Brain microvascular endothelial cell (primary cell): Measurements from ENCODE around the gene DDX39A.

ENCODE experiments used
- DNase-seq: peaks from one replicate; pipeline ENCODE4 v3.0.0-alpha.2; 2020
- H3K27ac ChIP-seq: fragments of 250-450 bp; sonication (Bioruptor Pico); 2 replicates; pipeline ENCODE4 v1.5.1; 2020; ENCODE audit warnings: mild to moderate bottlenecking, moderate library complexity
- H3K27me3 ChIP-seq: fragments of 250-450 bp; sonication (Bioruptor Pico); replicated peaks from 2 replicates; pipeline ENCODE4 v1.5.1; 2020; ENCODE audit warnings: mild to moderate bottlenecking
- H3K36me3 ChIP-seq: fragments of 250-450 bp; sonication (Bioruptor Pico); replicated peaks from 2 replicates; pipeline ENCODE4 v1.5.1; 2020; ENCODE audit warnings: mild to moderate bottlenecking
- H3K4me3 ChIP-seq: 2 replicates; pipeline ENCODE4 v1.5.1; 2011; ENCODE audit warnings: low read depth, mild to moderate bottlenecking, control low read depth, low read length, moderate library complexity
- in situ Hi-C: cut with HindIII; loops from 2 replicates; pipeline ENCODE4 v1.10.0; 2017; ENCODE audit warnings: low sequenced_read_pairs, low pct_ligation_motif_present
- TF ChIP-seq, protein P1 (sequence below): IDR thresholded peaks from 2 replicates; pipeline ENCODE4 v1.5.1; 2011; ENCODE audit warnings: low read depth, mild to moderate bottlenecking, moderate library complexity, low read length, control low read depth, inconsistent platforms; ENCODE audit errors: missing control alignments

Gene DDX39A

DNA sequence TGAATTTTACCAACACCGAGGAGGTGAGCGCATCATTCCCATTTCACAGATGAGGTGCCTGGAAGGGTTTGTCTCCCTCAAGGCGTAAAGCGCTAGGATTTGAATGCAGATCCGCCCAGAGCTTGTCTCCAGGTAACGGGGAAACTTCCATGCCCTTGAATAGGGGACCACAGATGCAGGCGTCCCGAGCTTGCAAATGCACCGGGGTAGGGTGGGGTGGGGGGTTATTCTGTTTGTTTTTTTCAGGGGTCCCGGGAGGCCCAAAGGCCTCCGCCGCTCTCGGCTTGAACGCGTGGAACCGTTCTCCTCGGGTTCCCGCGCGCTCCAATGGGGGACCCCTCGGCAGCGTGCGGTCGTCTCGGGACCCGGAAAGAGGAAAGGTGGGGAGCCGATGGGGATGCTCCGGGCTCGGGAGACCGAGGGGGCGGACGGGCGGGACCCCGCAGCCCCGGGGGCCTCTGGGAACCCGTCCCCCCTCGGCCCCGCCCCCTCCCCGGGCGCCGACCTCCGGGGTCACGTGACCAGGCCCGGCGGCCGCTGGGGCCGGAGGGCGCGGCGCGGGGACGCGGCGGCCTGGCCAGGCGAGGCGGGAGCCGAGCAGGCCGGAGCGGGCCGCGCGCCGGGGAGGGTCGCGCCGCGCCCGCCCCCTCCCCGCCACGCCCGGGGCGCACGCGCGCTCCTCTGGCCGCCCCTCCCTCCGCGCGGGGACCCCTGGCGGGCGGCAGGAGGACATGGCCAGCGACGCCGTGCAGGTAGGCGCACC is 13.8 kb upstream of the DDX39A start, which contains the start of gene PKN1:
TSS of gene PKN1 (plus strand) at position 516 of the 763 bp plus-strand sequence. CDS start at position 732, 216 bp downstream.
- Histone ChIP-seq H3K27me3 (no peaks in the 10 kb centered on the region), H3K27ac (peak within 1 kb of the TSS; percentile 34), H3K36me3 (peaks cover 2% of the 10 kb centered on the region), H3K4me3 (peak within 1 kb of the TSS; percentile 69)
- DNase-seq: no peak
- TF ChIP-seq, protein P1, sequence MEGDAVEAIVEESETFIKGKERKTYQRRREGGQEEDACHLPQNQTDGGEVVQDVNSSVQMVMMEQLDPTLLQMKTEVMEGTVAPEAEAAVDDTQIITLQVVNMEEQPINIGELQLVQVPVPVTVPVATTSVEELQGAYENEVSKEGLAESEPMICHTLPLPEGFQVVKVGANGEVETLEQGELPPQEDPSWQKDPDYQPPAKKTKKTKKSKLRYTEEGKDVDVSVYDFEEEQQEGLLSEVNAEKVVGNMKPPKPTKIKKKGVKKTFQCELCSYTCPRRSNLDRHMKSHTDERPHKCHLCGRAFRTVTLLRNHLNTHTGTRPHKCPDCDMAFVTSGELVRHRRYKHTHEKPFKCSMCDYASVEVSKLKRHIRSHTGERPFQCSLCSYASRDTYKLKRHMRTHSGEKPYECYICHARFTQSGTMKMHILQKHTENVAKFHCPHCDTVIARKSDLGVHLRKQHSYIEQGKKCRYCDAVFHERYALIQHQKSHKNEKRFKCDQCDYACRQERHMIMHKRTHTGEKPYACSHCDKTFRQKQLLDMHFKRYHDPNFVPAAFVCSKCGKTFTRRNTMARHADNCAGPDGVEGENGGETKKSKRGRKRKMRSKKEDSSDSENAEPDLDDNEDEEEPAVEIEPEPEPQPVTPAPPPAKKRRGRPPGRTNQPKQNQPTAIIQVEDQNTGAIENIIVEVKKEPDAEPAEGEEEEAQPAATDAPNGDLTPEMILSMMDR: no peak
- in situ Hi-C loops: no loop called here

DNA sequence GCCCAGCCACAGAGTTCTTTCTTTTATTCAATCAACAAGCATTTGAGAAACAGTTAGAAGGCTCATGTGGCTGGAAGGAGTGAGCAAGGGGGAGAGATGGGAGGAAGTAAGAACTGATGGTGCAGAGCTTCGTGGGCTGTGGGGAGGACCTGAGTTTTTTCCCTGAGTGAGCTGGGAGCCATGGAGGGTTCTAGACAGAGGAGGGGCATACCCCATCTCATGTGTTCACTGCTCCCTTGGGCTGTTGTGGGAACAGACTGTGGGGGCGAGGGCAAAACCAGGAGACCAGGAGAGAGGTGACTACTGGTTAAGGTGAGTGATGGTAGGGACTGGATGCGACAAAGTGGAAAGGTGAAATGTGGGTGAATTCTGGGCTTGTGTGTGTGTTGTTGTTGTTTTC is 11.6 kb upstream of the DDX39A start:
- in situ Hi-C loops: no loop called here
- TF ChIP-seq, protein P1: no peak
- DNase-seq: no peak
- H3K27me3 ChIP-seq: no peaks in the 10 kb centered on the region
- H3K36me3 ChIP-seq: no peaks in the 10 kb centered on the region
- H3K27ac ChIP-seq: no peak overlapping the region
- H3K4me3 ChIP-seq: no peak overlapping the region

DNA sequence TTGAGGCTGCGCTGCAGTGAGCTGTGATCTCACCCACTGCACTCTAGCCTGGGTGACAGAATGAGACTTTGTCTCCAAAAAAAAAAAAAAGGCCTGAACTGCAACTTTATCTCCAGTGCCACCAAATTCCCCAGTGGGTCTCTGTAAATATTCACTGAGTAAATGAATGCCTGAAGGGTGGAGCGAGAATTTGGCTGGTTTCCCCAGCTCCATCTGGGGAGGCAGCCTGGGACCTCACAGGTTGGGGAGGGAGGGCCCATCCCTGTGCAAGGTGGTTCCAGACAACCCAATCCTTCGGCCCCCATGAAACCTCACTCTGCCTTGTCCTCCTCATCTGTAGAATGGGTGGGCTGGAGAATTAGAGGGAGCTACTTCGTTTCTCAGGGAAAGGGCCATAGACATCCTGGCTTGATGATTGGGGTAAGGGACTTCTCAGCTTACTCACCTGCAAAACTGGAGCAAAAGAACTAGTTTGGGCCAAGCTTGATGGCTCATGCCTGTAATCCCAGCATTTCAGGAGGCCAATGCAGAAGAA is 9.8 kb upstream of the DDX39A start:
- Histone ChIP-seq H3K4me3 (no peak overlapping the region), H3K27me3 (no peaks in the 10 kb centered on the region), H3K36me3 (no peaks in the 10 kb centered on the region), H3K27ac (no peak overlapping the region)
- no peak for DNase-seq
- TF ChIP-seq, protein P1: no peak
- in situ Hi-C loops: no loop called here

DNA sequence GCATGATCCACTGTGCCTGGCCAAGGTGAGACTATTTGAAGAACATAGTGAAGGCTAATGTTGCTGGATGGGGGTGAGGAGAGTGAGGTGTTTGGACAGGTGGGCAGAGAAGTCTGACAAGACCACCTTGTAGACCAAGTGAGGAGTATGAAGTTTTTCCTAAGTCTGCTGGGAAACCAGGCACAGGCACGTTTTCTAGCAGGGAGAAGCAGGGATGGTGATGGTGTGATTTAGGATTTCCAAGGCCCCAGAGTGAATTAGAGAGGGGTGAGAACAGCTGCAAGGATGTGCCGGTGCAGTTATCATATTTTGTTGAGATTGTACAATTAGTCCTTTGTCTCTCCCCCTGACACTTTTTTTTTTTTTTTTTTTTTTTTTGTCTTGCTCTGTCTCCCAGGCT is 8.3 kb upstream of the DDX39A start:
- TF ChIP-seq, protein P1: no peak
- Histone ChIP-seq H3K27ac (no peak overlapping the region), H3K4me3 (no peak overlapping the region), H3K36me3 (no peaks in the 10 kb centered on the region), H3K27me3 (no peaks in the 10 kb centered on the region)
- DNase-seq: no peak
- in situ Hi-C loops: no loop called here

DNA sequence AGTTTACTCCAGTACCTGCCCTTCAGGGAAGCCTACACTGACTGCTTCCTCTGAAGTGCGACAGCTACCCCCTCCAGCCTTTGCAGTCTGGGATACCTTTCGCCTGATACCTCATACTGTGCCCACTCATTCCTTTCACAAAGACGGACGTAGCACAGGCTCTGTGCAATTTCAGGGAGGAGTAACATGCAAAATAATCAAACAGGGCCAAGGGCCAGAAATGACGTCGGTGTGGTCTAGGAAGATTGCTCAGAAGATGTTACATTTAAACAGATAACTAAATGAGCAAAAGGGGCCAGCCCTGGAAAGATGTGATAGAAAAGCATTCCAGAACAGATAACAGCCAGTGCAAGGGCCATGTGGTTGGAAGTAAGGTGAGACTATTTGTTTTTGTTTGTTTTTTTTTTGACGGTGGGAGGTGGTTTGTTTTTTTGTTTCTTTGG is 6.6 kb upstream of the DDX39A start:
- H3K27ac ChIP-seq: no peak overlapping the region
- no peaks in the 10 kb centered on the region for H3K36me3 ChIP-seq
- in situ Hi-C loops: no loop called here
- DNase-seq: peak; percentile 46
- TF ChIP-seq, protein P1: no peak
- H3K27me3 ChIP-seq: no peaks in the 10 kb centered on the region
- no peak overlapping the region for H3K4me3 ChIP-seq
